HEK293T (cell line): Measurements from ENCODE around the gene SRA1.

Experiments
- CTCF ChIA-PET: fragments of 350-600 bp; formaldehyde crosslinking; extraction: SDS; loops from one replicate; lab custom pipeline; 2021; ENCODE audit warnings: antibody characterized with exemption, inconsistent platforms; lab: Yijun Ruan, JAX
- POLR2A ChIA-PET: fragments of 350-600 bp; formaldehyde crosslinking; extraction: SDS; loops from one replicate; lab custom pipeline; 2020; ENCODE audit warnings: antibody characterized with exemption, inconsistent platforms; lab: Yijun Ruan, JAX
- DNase-seq: peaks from one replicate; pipeline ENCODE4 v3.0.0; 2012; ENCODE audit warnings: mixed read lengths; ENCODE audit errors: extremely low spot score
- ARNT ChIP-seq: fragments of 450-650 bp; IDR thresholded peaks from 2 replicates; pipeline ENCODE4 v1.6.1; 2017; ENCODE audit warnings: mild to moderate bottlenecking
- BHLHE40 ChIP-seq: fragments of 450-650 bp; IDR thresholded peaks from 2 replicates; pipeline ENCODE4 v1.6.1; 2016; ENCODE audit warnings: mild to moderate bottlenecking, moderate library complexity, borderline replicate concordance
- CTBP1 ChIP-seq: fragments of 450-650 bp; IDR thresholded peaks from 2 replicates; pipeline ENCODE4 v1.6.1; 2016; ENCODE audit warnings: borderline replicate concordance
- ELF4 ChIP-seq: fragments of 450-650 bp; IDR thresholded peaks from 2 replicates; pipeline ENCODE4 v1.6.1; 2017; ENCODE audit warnings: antibody characterized with exemption
- FOXA1 ChIP-seq: fragments of 450-650 bp; IDR thresholded peaks from 2 replicates; pipeline ENCODE4 v1.6.1; 2016; ENCODE audit warnings: mild to moderate bottlenecking
- FOXK2 ChIP-seq: fragments of 450-650 bp; IDR thresholded peaks from 2 replicates; pipeline ENCODE4 v1.6.1; 2016; ENCODE audit warnings: mild to moderate bottlenecking
- FOXM1 ChIP-seq: fragments of 450-650 bp; IDR thresholded peaks from 2 replicates; pipeline ENCODE4 v1.6.1; 2017; ENCODE audit warnings: mild to moderate bottlenecking, borderline replicate concordance
- HDGF ChIP-seq: fragments of 450-650 bp; IDR thresholded peaks from 2 replicates; pipeline ENCODE4 v1.6.1; 2017; ENCODE audit warnings: antibody characterized with exemption, borderline replicate concordance
- L3MBTL2 ChIP-seq: fragments of 450-650 bp; conservative IDR thresholded peaks from 2 replicates; pipeline ENCODE4 v1.6.1; 2016; ENCODE audit warnings: mild to moderate bottlenecking
- LEF1 ChIP-seq: fragments of 450-650 bp; IDR thresholded peaks from 2 replicates; pipeline ENCODE4 v1.6.1; 2017; ENCODE audit warnings: mild to moderate bottlenecking, borderline replicate concordance
- NFRKB ChIP-seq: fragments of 450-650 bp; IDR thresholded peaks from 2 replicates; pipeline ENCODE4 v1.6.1; 2016; ENCODE audit warnings: mild to moderate bottlenecking, moderate library complexity
- SP1 ChIP-seq: fragments of 450-650 bp; IDR thresholded peaks from 2 replicates; pipeline ENCODE4 v1.6.1; 2017
- SUZ12 ChIP-seq: fragments of 450-650 bp; IDR thresholded peaks from 2 replicates; pipeline ENCODE4 v1.6.1; 2016; ENCODE audit warnings: mild to moderate bottlenecking
- ZNF384 ChIP-seq: fragments of 450-650 bp; IDR thresholded peaks from 2 replicates; pipeline ENCODE4 v1.6.1; 2016
- TF ChIP-seq, protein P1 (sequence below): fragments of 450-650 bp; IDR thresholded peaks from 2 replicates; pipeline ENCODE4 v1.6.1; 2016

SRA1 gene

DNA sequence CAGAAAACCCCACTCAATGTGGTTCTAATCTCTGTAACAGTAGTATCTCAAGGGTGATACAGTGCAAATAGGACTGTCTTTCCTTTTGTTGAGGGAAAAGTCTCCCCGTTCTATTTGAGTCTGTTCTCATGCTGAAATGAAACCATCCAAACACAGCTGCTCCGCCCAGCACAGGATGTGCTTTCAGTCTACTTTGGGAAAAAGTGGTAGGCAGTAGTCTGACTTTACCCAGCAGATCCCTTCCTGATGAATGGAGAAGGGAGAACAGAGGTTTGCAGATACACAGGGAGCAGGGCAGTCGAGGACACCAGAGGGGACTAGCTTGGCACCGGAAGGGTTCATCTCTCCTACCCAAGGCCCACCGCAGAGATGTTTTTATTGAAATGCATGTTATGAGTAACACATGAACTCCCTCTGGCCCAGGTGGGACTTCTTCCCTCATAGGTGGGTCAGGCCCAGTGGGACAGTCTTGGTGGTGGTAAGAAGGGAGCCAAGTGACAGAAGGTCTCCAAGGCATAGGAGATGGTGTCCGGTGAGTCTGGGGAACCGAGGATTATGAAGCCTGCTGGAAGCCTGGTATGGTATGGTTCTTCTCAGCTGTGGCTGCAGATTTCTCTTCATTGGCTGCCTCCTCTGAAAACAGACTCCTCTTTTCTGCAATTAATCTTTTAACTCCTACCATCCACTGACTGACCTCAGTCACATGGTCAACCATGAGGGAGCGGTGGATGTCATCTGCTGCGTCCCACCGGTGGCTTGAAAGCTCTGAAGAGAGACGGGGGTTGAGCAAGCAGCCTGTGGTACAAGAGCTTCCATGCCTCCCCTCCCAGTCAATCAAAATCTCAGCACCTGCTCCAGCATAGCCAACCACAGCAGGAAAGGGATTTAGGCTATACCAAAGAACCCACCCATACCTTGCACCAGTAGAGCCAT, 6.9 kb downstream of the SRA1 start:
- ChIA-PET CTCF (interaction anchor here (0.6 kb wide), 1 partner anchor 21 kb away, joined by 3 read pairs; no protein-coding TSS in a partner anchor), POLR2A (no interaction called here)
- TF ChIP-seq L3MBTL2 (no peak), ZNF384 (no peak)
- DNase-seq: no peak

DNA sequence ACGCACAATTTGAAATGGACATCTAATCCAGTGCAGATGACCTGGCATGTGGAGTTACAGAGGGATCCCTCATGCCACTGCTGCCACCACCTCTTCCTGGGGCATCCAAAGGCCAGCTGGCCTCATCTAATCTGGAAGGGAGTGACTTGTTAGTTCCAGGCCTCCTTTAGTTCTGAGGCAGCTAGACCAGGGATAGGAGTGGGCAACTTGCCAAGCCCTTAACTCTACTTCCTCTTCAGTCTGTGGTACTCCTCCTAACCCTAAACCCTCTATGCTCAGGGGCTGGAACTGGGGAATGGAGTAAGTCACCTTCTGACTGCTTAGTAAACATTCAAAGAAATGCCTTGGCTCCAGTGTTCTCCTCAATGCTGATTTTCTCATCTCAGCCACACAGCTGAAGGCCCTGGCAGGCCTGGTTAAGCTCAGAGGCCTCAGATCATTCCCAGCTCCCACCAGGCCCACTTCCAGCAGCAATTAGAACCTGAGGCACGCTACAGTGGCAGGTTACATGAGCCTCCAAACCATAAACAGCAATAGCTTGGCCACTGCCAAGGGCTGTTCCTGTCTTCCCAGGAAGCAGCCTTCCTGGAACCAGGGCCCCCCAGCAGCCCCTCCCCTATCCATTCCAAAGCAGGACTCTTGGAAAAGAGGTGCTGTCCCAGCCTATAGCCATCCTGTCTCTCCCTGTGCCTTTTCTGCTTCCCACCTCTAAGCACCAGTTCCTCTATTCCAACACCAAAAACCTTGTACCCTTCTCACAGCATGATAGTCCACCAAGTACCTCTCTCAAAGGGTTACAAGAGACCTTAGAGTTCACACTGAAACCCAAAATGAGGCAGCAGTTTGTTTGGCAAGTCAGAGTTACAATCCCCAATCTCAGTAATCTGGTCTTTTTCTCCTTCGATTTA, 7.8 kb downstream of the SRA1 start:
- CTCF ChIA-PET: no interaction called here
- no peak for DNase-seq
- POLR2A ChIA-PET: interaction anchor here (4.5 kb wide), 1 partner anchor 8 kb away, joined by 33 read pairs; the partner anchor contains the start of gene SRA1
- TF ChIP-seq, protein P1, sequence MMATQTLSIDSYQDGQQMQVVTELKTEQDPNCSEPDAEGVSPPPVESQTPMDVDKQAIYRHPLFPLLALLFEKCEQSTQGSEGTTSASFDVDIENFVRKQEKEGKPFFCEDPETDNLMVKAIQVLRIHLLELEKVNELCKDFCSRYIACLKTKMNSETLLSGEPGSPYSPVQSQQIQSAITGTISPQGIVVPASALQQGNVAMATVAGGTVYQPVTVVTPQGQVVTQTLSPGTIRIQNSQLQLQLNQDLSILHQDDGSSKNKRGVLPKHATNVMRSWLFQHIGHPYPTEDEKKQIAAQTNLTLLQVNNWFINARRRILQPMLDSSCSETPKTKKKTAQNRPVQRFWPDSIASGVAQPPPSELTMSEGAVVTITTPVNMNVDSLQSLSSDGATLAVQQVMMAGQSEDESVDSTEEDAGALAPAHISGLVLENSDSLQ: no peak
- TF ChIP-seq HDGF (no peak), FOXM1 (no peak), BHLHE40 (no peak)

DNA sequence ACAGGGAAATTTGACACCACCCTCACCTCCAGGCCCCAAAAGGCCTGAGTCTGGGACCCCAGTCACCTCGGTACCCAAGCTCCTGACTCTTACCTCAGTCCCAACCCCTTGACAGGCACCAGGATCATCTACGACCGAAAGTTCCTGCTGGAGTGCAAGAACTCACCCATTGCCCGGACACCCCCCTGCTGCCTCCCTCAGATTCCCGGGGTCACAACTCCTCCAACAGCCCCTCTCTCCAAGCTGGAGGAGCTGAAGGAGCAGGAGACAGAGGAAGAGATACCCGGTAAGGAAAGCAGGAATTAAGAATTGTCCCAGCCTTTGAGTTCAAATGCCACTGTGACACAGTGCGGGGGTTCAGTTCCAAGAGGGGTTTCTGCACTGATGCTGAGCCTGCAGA, 8.5 kb downstream of the SRA1 start:
- DNase-seq: no peak
- CTCF ChIA-PET: no interaction called here
- POLR2A ChIA-PET: interaction anchor here (1.7 to 4.5 kb wide), 2 partner anchors 9 to 142 kb away, joined by 5 to 33 read pairs; partner anchors contain the start of genes HARS1, HARS2 and SRA1
- TF ChIP-seq FOXM1 (no peak), ELF4 (no peak), ARNT (no peak), L3MBTL2 (no peak), ZNF384 (no peak), HDGF (no peak), SUZ12 (no peak), FOXK2 (no peak), LEF1 (no peak), NFRKB (no peak), SP1 (no peak), CTBP1 (no peak)

DNA sequence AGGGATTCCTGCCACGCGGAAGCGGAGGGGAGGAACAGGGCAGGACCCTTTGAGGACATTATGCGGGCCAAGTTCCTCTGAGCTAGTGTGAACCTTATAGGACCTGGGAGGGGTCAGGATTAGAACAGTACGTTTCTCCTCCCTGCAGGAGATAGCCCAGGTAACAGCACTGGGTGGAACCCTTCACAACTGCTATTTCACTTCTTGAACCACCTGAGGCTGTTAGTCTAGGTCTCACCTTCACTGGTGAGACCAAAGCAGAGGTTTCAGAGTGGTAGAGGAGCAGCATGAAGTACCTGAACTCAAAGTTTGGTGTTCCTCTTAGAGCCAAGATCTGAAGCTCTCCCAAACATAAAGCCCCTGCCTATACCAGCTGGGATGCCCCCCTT, 9.0 kb downstream of the SRA1 start:
- CTCF ChIA-PET: no interaction called here
- no peak for TF ChIP-seq ZNF384
- POLR2A ChIA-PET: interaction anchor here (1.2 to 4.5 kb wide), 4 partner anchors 10 to 143 kb away, joined by 3 to 33 read pairs (median 4); partner anchors contain the start of genes APBB3, HARS1, HARS2 and IK
- DNase-seq: no peak

DNA sequence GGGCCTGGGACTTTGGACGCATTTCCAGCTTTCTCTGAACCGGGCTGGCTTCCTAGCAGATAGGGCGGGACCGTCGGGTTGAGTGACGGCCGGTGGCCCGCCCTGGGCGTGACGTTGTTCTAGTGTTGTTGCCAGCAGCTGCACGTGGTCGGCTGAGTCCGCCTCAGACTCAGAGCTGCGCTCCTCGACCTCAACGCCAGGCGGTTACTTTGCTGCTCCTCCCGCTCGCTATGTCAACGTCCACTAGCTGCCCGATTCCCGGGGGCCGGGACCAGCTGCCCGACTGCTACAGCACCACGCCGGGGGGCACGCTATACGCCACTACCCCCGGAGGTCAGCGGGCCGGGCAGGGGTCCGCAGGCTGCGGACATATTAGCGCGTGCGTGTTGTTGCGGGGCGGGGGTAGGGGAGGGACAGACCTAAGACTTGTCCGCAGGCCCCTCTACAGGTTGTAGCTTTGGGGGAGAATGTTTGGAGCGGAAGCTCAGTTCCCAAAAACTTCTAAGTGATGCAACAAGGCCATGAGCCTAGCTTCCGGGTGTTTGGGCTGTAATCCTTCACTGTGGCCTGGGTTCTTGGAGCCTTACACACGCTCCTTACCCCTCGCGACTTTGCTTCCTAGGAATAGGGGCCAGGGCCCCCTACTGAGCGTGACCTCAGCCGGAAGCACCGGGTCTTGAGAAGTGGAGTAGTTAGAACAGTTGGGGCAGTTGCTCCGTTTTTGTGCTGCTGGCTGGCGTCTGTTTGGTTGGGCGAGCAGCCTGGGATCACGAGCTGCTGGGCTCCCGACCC, 9.6 kb downstream of the SRA1 start, which contains the start of gene EIF4EBP3:
EIF4EBP3 (plus strand) TSS at position 155 of the 792 bp plus-strand sequence; CDS start at position 231, 76 bp downstream.
- ChIA-PET CTCF (no interaction called here), POLR2A (interaction anchor here (1.0 to 4.5 kb wide), 6 partner anchors 10 to 373 kb away, joined by 3 to 33 read pairs (median 4); partner anchors contain the start of genes APBB3, CYSTM1, HARS1 and HARS2)

DNA sequence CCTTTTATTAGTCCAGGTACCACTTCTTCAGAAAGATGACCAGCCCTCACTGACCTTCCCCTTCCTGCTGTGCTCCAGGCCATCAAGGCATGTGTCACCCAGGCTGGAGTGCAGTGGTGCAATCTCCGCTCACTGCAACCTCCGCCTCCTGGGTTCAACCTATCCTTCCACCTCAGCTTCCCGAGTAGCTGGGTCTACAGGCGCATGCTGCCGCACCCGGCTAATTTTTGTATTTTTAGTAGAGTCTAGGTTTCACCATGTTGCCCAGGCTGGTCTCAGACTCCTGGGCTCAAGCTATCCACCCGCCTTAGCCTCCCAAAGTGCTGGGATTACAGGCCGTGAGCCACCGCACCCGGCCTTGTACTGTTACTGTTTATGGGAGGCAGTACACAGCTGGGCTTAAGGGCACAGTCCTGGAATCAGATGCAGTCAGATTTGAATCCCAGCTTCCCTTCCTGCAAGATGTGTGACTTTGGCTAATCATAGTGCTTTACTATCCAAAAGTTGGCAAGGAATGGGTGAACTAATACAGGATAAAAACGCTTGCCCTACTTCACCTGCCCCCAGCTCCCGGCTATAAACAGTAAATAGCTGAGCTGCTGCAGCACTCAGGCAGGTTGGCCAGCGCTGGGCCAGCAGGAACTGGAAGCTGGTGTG, 10.3 kb downstream of the SRA1 start:
- no peak for DNase-seq

More for the DNA sequence above, 9.6 kb downstream of the SRA1 start, which contains the start of gene EIF4EBP3:
- no peak for DNase-seq
- no peak for TF ChIP-seq ZNF384
- TF ChIP-seq, protein P1: peak; percentile 79

More for the DNA sequence above, 10.3 kb downstream of the SRA1 start:
- ChIA-PET POLR2A (interaction anchor here (1.0 to 4.5 kb wide), 5 partner anchors 11 to 372 kb away, joined by 3 to 33 read pairs (median 4); partner anchors contain the start of genes CYSTM1, HARS1, HARS2 and IK), CTCF (no interaction called here)
- TF ChIP-seq ZNF384 (no peak), FOXA1 (no peak), ARNT (no peak), ELF4 (no peak), CTBP1 (no peak), BHLHE40 (no peak), FOXK2 (no peak), L3MBTL2 (no peak)
